ENCODE measurements around the gene GOLGA2. TPM values are rescaled to one million over a fixed set of nuclear protein-coding genes. Genes with fewer than 3 reads are reported as not detected.
A peak's percentile ranks its signal among the peaks of the same experiment; 100 is the strongest.

The GOLGA2 gene
- total RNA-seq, 2 experiments from 2014 or later = 28.2 to 58.2 TPM

DNA sequence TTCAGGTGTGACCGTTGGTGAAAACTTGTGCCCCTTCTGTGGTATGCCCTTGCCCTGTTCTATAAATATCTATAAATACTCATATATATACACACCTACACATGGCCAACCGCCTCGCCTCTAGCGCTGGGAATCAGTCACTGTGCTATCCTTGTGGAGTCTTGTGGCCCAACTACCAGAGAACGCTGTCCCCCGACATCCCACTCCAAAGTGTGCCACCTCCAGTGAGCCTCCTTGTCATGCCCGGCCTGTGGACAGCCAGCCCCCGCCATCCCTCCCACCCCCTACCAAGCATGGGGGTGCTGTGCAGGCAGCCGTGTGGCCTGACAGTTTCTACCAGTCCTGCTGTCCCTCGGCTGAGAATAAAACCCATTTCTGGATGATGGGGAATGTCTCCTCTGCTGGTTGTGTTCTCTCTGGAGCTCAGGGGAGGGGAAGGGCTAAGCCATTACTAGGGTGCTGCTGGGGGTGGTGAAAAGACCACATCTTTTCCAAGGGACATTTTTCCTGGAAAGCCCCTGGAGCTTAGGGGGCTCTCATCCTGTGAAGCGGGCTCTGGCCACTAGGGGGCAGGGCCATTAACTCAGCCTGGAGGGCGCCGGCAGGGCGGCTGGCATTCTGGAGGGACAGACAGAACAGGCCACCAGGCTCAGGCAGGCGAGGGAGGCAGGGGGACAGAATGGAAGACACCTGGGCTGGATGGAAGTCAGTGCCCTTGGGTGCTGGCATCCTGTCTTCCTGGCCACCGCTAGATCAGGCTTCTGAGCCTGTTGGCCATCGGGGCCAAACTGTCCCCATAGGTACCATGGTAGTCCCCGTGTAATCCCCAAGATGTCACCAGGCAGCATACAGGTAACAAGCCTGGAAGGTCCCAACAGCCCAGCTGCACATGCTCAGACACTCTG lies 20.7 kb downstream of the GOLGA2 start:
- Histone ChIP-seq H3K4me1 (ENCODE audit: insufficient read depth, low read length, poor library complexity, severe bottlenecking) (peaks cover 12% of the 10 kb centered on the region), H3K4me2 (ENCODE audit: low read length) (no peak overlapping the region), H4K20me1 (ENCODE audit: insufficient read depth, low read length) (no peaks in the 10 kb centered on the region), H3K36me3 (ENCODE audit: insufficient read depth, low read length) (peaks cover 9% of the 10 kb centered on the region; the same call in 1 of the 2 replicates), H3K9me2 (ENCODE audit: insufficient read depth, low read length) (no peaks in the 10 kb centered on the region), H3K4me3 (ENCODE audit: low read depth, low read length, poor library complexity, severe bottlenecking) (no peak overlapping the region), H3K27ac (ENCODE audit: low read depth, low read length, poor library complexity, severe bottlenecking) (no peak overlapping the region), H3K79me2 (ENCODE audit: insufficient read depth, low read depth, low read length) (no peaks in the 10 kb centered on the region), H3K9me3 (ENCODE audit: low read length) (no peaks in the 10 kb centered on the region), H2AFZ (ENCODE audit: low read length) (no peak overlapping the region)
- BruUV-seq (replicated peaks) = no TSS peak
- POLR2A ChIA-PET = no interaction called here
- peak; percentile 64 for DNase-seq (ENCODE audit: low spot score)
- intact Hi-C loops (cut with micrococcal nuclease; ENCODE audit: unreplicated experiment) = no loop called here
- TF ChIP-seq, protein P1, sequence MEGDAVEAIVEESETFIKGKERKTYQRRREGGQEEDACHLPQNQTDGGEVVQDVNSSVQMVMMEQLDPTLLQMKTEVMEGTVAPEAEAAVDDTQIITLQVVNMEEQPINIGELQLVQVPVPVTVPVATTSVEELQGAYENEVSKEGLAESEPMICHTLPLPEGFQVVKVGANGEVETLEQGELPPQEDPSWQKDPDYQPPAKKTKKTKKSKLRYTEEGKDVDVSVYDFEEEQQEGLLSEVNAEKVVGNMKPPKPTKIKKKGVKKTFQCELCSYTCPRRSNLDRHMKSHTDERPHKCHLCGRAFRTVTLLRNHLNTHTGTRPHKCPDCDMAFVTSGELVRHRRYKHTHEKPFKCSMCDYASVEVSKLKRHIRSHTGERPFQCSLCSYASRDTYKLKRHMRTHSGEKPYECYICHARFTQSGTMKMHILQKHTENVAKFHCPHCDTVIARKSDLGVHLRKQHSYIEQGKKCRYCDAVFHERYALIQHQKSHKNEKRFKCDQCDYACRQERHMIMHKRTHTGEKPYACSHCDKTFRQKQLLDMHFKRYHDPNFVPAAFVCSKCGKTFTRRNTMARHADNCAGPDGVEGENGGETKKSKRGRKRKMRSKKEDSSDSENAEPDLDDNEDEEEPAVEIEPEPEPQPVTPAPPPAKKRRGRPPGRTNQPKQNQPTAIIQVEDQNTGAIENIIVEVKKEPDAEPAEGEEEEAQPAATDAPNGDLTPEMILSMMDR (conservative IDR thresholded peaks at IDR 0.05; ENCODE audit: low read length) = peak; percentile 94
- TF ChIP-seq EZH2phosphoT487 (IDR thresholded peaks at IDR 0.05; ENCODE audit: borderline replicate concordance, low read depth, low read length) = no peak
- CTCF ChIA-PET (ENCODE audit: unreplicated experiment) = no interaction called here

DNA sequence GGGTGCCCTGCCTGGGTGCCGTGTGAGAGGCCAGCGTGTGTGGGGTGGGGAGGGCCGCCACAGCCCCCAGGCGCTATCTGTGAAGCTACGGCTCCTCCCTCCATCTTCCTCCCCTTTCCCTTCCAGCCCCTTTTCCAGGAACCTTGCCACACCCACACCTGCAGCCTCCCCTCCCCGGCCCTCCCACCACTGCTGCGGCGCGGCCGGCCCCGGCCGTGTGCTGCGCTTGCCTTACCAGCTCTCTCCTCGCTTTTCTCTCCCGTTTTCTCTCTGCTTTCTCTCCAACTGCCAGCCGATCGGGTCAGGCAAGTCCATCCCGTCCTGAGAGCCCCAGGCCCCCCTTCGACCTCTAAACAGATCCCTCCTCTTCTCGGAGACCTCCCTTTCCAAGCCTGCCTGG lies 21.4 kb downstream of the GOLGA2 start:
- ChIA-PET POLR2A (no interaction called here), CTCF (ENCODE audit: unreplicated experiment) (no interaction called here)
- Histone ChIP-seq H3K27ac (ENCODE audit: low read depth, low read length, poor library complexity, severe bottlenecking) (no peak overlapping the region), H3K9me2 (ENCODE audit: insufficient read depth, low read length) (no peaks in the 10 kb centered on the region), H3K79me2 (ENCODE audit: insufficient read depth, low read depth, low read length) (no peaks in the 10 kb centered on the region), H3K9me3 (ENCODE audit: low read length) (no peaks in the 10 kb centered on the region), H3K4me1 (ENCODE audit: insufficient read depth, low read length, poor library complexity, severe bottlenecking) (peaks cover 16% of the 10 kb centered on the region), H3K4me2 (ENCODE audit: low read length) (no peak overlapping the region), H3K4me3 (ENCODE audit: low read depth, low read length, poor library complexity, severe bottlenecking) (no peak overlapping the region), H2AFZ (ENCODE audit: low read length) (no peak overlapping the region), H4K20me1 (ENCODE audit: insufficient read depth, low read length) (no peaks in the 10 kb centered on the region), H3K36me3 (ENCODE audit: insufficient read depth, low read length) (peaks cover 1% of the 10 kb centered on the region; the same call in 1 of the 2 replicates)
- no peak for DNase-seq (ENCODE audit: low spot score)
- intact Hi-C loops (cut with micrococcal nuclease; ENCODE audit: unreplicated experiment) = no loop called here
- BruUV-seq (replicated peaks) = no TSS peak
- TF ChIP-seq, protein P1 (conservative IDR thresholded peaks at IDR 0.05; ENCODE audit: low read length) = no peak
- TF ChIP-seq EZH2phosphoT487 (IDR thresholded peaks at IDR 0.05; ENCODE audit: borderline replicate concordance, low read depth, low read length) = no peak

DNA sequence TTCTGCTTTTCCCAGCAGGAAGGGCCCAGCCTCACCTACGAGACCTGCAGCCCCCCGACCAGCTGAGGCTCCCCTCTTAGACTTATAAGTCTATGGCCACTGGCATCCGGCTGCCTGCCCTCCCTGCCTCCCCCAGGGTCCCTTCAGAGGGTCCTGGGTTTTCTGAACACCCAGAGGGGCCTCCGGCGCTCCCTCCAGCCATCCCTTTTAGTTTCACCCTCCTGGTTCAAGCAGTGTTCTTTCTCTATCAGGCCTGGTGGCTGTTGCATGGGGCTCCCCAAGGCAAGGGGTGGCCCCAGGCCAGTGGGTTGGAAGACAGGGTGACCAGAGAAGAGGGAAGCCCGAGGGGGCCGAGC lies 21.8 kb downstream of the GOLGA2 start:
- Histone ChIP-seq H4K20me1 (ENCODE audit: insufficient read depth, low read length) (no peaks in the 10 kb centered on the region), H3K4me2 (ENCODE audit: low read length) (no peak overlapping the region), H3K27ac (ENCODE audit: low read depth, low read length, poor library complexity, severe bottlenecking) (no peak overlapping the region), H3K4me3 (ENCODE audit: low read depth, low read length, poor library complexity, severe bottlenecking) (no peak overlapping the region), H3K79me2 (ENCODE audit: insufficient read depth, low read depth, low read length) (no peaks in the 10 kb centered on the region), H3K4me1 (ENCODE audit: insufficient read depth, low read length, poor library complexity, severe bottlenecking) (peaks cover 16% of the 10 kb centered on the region), H3K9me2 (ENCODE audit: insufficient read depth, low read length) (no peaks in the 10 kb centered on the region), H3K9me3 (ENCODE audit: low read length) (no peaks in the 10 kb centered on the region), H2AFZ (ENCODE audit: low read length) (no peak overlapping the region), H3K36me3 (ENCODE audit: insufficient read depth, low read length) (no peaks in the 10 kb centered on the region; the same call in 1 of the 2 replicates)
- no peak for DNase-seq (ENCODE audit: low spot score)
- ChIA-PET CTCF (ENCODE audit: unreplicated experiment) (no interaction called here), POLR2A (interaction anchor here (0.6 kb wide), 1 partner anchor 881 kb away, joined by 3 read pairs; no protein-coding TSS in a partner anchor)
- TF ChIP-seq EZH2phosphoT487 (IDR thresholded peaks at IDR 0.05; ENCODE audit: borderline replicate concordance, low read depth, low read length) = no peak
- TF ChIP-seq, protein P1 (conservative IDR thresholded peaks at IDR 0.05; ENCODE audit: low read length) = no peak
- no TSS peak for BruUV-seq (replicated peaks)
- intact Hi-C loops (cut with micrococcal nuclease; ENCODE audit: unreplicated experiment) = no loop called here

Data from OCI-LY7 (cell line).